ENCODE data around the gene MESD.

DNA sequence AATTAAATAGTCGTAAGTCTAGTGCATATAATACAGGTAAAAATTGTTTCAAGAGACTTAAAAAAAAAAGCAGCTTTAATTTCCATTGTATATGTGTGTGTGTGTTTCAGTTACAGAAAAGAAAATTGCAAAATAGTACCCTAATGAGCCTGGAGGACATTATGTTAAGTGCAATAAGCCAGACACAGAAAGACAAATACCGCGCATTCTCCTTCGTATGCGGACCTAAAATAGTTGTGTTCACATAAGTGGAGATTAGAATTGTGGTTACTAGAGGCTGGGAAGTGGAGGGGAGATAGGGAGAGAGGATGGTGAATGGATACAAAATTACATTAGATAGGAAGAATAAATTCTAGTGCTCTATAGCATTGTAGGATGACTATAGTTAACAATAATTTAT, 3.6 kb downstream of the MESD start:
- TF ChIP-seq POLR2A (IDR thresholded peaks at IDR 0.05) = no peak
- TF ChIP-seq, protein P1, sequence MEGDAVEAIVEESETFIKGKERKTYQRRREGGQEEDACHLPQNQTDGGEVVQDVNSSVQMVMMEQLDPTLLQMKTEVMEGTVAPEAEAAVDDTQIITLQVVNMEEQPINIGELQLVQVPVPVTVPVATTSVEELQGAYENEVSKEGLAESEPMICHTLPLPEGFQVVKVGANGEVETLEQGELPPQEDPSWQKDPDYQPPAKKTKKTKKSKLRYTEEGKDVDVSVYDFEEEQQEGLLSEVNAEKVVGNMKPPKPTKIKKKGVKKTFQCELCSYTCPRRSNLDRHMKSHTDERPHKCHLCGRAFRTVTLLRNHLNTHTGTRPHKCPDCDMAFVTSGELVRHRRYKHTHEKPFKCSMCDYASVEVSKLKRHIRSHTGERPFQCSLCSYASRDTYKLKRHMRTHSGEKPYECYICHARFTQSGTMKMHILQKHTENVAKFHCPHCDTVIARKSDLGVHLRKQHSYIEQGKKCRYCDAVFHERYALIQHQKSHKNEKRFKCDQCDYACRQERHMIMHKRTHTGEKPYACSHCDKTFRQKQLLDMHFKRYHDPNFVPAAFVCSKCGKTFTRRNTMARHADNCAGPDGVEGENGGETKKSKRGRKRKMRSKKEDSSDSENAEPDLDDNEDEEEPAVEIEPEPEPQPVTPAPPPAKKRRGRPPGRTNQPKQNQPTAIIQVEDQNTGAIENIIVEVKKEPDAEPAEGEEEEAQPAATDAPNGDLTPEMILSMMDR (IDR thresholded peaks at IDR 0.05) = no peak

Data from Peyer's patch (tissue), 4 donors.